K562 (cell line): ENCODE data around the gene SLC20A1. TPM values are rescaled to one million over a fixed set of nuclear protein-coding genes. Genes with fewer than 3 reads are reported as not detected.

Experiments
- BRCA1 ChIP-seq, 2 experiments: fragments of 450-650 bp in 1 of 2; sonication (generic) in 1 of 2; formaldehyde crosslinking in 1 of 2; IDR thresholded peaks; 2 replicates each; pipeline versions ENCODE4 v1.5.0 to v1.6.1; 2017 to 2020; ENCODE audit warnings: mild to moderate bottlenecking in 1 of 2, missing genetic modification reagents in 1 of 2
- CCAR2 ChIP-seq: fragments of 200-400 bp; formaldehyde crosslinking; IDR thresholded peaks from 2 replicates; pipeline ENCODE4 v1.6.1; 2017; ENCODE audit warnings: mild to moderate bottlenecking, low read depth, low read length
- CREBBP ChIP-seq: IDR thresholded peaks from one replicate; pipeline ENCODE4 v1.6.1; 2012; ENCODE audit warnings: low read depth, mild to moderate bottlenecking, control low read depth, inconsistent platforms, low read length
- ILF3 ChIP-seq: fragments of 450-650 bp; IDR thresholded peaks from 2 replicates; pipeline ENCODE4 v1.6.1; 2018; ENCODE audit warnings: antibody characterized with exemption, mild to moderate bottlenecking, moderate library complexity, borderline replicate concordance
- IRF2 ChIP-seq: sonication (generic); formaldehyde crosslinking; IDR thresholded peaks from 2 replicates; pipeline ENCODE4 v1.8.1; 2022; ENCODE audit warnings: mild to moderate bottlenecking, missing genetic modification reagents
- IRF9 ChIP-seq: fragments of 450-650 bp; IDR thresholded peaks from 2 replicates; pipeline ENCODE4 v1.6.1; 2016; ENCODE audit warnings: missing biosample characterization, missing genetic modification characterization
- MEF2D ChIP-seq: conservative IDR thresholded peaks from 2 replicates; pipeline ENCODE4 v1.6.1; 2016; ENCODE audit warnings: low read depth, missing genetic modification characterization, missing compliant biosample characterization
- PHF21A ChIP-seq: fragments of 450-650 bp; IDR thresholded peaks from 2 replicates; pipeline ENCODE4 v1.6.1; 2017; ENCODE audit warnings: low read depth, borderline replicate concordance
- RBM15 ChIP-seq: fragments of 200-400 bp; formaldehyde crosslinking; IDR thresholded peaks from 2 replicates; pipeline ENCODE4 v1.6.1; 2018; ENCODE audit warnings: mild to moderate bottlenecking, low read length, moderate library complexity; ENCODE audit not compliant: insufficient read depth
- RUNX1 ChIP-seq: sonication (generic); IDR thresholded peaks from 2 replicates; pipeline ENCODE4 v1.6.1; 2016; ENCODE audit warnings: antibody characterized with exemption, low read depth
- SNAPC5 ChIP-seq: fragments of 250-450 bp; sonication (Bioruptor Pico); IDR thresholded peaks from 2 replicates; pipeline ENCODE4 v1.8.0; 2021; ENCODE audit warnings: moderate library complexity, mild to moderate bottlenecking, inconsistent platforms
- STAT5B ChIP-seq: fragments of 250-450 bp; sonication (Bioruptor Pico); IDR thresholded peaks from 2 replicates; pipeline ENCODE4 v1.8.0; 2021; ENCODE audit warnings: mild to moderate bottlenecking, inconsistent platforms
- TBL1XR1 ChIP-seq, 2 experiments: IDR thresholded peaks; 2 replicates each; pipeline ENCODE4 v1.6.1; 2012; ENCODE audit warnings: improper control_type of control experiment in 2 of 2, low read length in 2 of 2, mild to moderate bottlenecking in 1 of 2
- TEAD2 ChIP-seq: fragments of 450-650 bp; IDR thresholded peaks from 2 replicates; pipeline ENCODE4 v1.6.1; 2016; ENCODE audit warnings: missing genetic modification characterization, control low read depth, missing compliant biosample characterization
- THRAP3 ChIP-seq: fragments of 450-650 bp; IDR thresholded peaks from 2 replicates; pipeline ENCODE4 v1.6.1; 2016; ENCODE audit warnings: mild to moderate bottlenecking, inconsistent platforms, borderline replicate concordance
- YY1 ChIP-seq, 3 experiments: IDR thresholded peaks; 2 replicates each; pipeline ENCODE4 v1.6.1; 2011; ENCODE audit warnings: low read length in 2 of 3, mild to moderate bottlenecking in 2 of 3, moderate library complexity in 2 of 3, borderline replicate concordance in 1 of 3, control low read depth in 1 of 3, low read depth in 1 of 3; ENCODE audit not compliant: insufficient read depth in 3 of 3, insufficient replicate concordance in 2 of 3, control insufficient read depth in 1 of 3, insufficient read length in 1 of 3; ENCODE audit errors: extremely low read depth in 1 of 3
- ZNF253 ChIP-seq: fragments of 250-450 bp; sonication (Bioruptor Pico); conservative IDR thresholded peaks from 2 replicates; pipeline ENCODE4 v1.6.1; 2021; ENCODE audit warnings: mild to moderate bottlenecking
- polyA plus RNA-seq, 8 experiments: library from polyadenylated mRNA; depleted of rRNA in 4 of 8; stranded (reverse) in 5 of 8; unstranded in 3 of 8; fragments of >200 nt; fragmentation: Nextera tagmentation in 2 of 8; fragmentation: Illumina TruSeq in 1 of 8; extraction: Ambion mirVana in 2 of 8; extraction: Trizol in 1 of 8; gene quantifications; 2 replicates each; pipeline versions ENCODE4 v1.2.1 to v1.2.3, GENCODE V29; 2011 to 2014; ENCODE audit warnings: inconsistent platforms in 1 of 8, missing spikeins in 1 of 8
- total RNA-seq, 7 experiments: library from RNA; depleted of rRNA in 6 of 7; stranded (reverse); fragments of >200 nt in 6 of 7; fragmentation: Illumina TruSeq in 2 of 7; extraction: Trizol in 2 of 7; gene quantifications; 2 replicates each; pipeline versions ENCODE4 v1.2.1 to v1.2.3, GENCODE V29; 2011 to 2021; ENCODE audit warnings: low replicate concordance in 1 of 7
- TF ChIP-seq, protein P1 (sequence below): fragments of 150-350 bp; IDR thresholded peaks from 2 replicates; pipeline ENCODE4 v1.6.1; 2014; ENCODE audit warnings: low read depth, mild to moderate bottlenecking, low read length, borderline replicate concordance
- TF ChIP-seq, protein P2 (sequence below), 2 experiments: IDR thresholded peaks; 2 replicates each; pipeline ENCODE4 v1.6.1; 2012; ENCODE audit warnings: improper control_type of control experiment in 2 of 2, low read depth in 2 of 2, low read length in 2 of 2, borderline replicate concordance in 1 of 2
- TF ChIP-seq, protein P3 (sequence below): fragments of 450-650 bp; formaldehyde crosslinking; IDR thresholded peaks from 2 replicates; pipeline ENCODE4 v1.4.0; 2020; ENCODE audit warnings: mild to moderate bottlenecking, mixed read lengths

SLC20A1 gene
- total and polyA plus RNA-seq, 9 of the 15 experiments (the other 6 are each of a cell fraction or from before 2014, with no cell fraction given): 53.8 to 150 (median 74.7) TPM

GRCh38 chr2:112622528-112622849 is 23.2 kb upstream of the SLC20A1 start (continued):
- TF ChIP-seq IRF9 (tag) (no peak), TBL1XR1 (IDR thresholded peaks at IDR 0.05; ENCODE audit: low read length in 2 of 2) (no peak), STAT5B (CRISPR knock-in tag) (no peak), ZNF253 (CRISPR knock-in tag) (no peak), RBM15 (no peak), MEF2D (tag) (no peak), RUNX1 (no peak), BRCA1 (IDR thresholded peaks at IDR 0.05) (no peak), BRCA1 (CRISPR knock-in tag; IDR thresholded peaks at IDR 0.05) (no peak), THRAP3 (no peak), TEAD2 (tag) (no peak), SNAPC5 (no peak), PHF21A (no peak), IRF2 (no peak), CCAR2 (no peak), YY1 (IDR thresholded peaks at IDR 0.05; ENCODE audit: borderline replicate concordance in 1 of 3, control insufficient read depth in 1 of 3, extremely low read depth in 1 of 3, insufficient read depth in 3 of 3, insufficient read length in 1 of 3, insufficient replicate concordance in 2 of 3, low read depth in 1 of 3, low read length in 2 of 3) (no peak), CREBBP (no peak), ILF3 (no peak)
- TF ChIP-seq, protein P1, sequence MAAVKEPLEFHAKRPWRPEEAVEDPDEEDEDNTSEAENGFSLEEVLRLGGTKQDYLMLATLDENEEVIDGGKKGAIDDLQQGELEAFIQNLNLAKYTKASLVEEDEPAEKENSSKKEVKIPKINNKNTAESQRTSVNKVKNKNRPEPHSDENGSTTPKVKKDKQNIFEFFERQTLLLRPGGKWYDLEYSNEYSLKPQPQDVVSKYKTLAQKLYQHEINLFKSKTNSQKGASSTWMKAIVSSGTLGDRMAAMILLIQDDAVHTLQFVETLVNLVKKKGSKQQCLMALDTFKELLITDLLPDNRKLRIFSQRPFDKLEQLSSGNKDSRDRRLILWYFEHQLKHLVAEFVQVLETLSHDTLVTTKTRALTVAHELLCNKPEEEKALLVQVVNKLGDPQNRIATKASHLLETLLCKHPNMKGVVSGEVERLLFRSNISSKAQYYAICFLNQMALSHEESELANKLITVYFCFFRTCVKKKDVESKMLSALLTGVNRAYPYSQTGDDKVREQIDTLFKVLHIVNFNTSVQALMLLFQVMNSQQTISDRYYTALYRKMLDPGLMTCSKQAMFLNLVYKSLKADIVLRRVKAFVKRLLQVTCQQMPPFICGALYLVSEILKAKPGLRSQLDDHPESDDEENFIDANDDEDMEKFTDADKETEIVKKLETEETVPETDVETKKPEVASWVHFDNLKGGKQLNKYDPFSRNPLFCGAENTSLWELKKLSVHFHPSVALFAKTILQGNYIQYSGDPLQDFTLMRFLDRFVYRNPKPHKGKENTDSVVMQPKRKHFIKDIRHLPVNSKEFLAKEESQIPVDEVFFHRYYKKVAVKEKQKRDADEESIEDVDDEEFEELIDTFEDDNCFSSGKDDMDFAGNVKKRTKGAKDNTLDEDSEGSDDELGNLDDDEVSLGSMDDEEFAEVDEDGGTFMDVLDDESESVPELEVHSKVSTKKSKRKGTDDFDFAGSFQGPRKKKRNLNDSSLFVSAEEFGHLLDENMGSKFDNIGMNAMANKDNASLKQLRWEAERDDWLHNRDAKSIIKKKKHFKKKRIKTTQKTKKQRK: no peak
- TF ChIP-seq, protein P2, sequence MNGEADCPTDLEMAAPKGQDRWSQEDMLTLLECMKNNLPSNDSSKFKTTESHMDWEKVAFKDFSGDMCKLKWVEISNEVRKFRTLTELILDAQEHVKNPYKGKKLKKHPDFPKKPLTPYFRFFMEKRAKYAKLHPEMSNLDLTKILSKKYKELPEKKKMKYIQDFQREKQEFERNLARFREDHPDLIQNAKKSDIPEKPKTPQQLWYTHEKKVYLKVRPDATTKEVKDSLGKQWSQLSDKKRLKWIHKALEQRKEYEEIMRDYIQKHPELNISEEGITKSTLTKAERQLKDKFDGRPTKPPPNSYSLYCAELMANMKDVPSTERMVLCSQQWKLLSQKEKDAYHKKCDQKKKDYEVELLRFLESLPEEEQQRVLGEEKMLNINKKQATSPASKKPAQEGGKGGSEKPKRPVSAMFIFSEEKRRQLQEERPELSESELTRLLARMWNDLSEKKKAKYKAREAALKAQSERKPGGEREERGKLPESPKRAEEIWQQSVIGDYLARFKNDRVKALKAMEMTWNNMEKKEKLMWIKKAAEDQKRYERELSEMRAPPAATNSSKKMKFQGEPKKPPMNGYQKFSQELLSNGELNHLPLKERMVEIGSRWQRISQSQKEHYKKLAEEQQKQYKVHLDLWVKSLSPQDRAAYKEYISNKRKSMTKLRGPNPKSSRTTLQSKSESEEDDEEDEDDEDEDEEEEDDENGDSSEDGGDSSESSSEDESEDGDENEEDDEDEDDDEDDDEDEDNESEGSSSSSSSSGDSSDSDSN (IDR thresholded peaks at IDR 0.05; ENCODE audit: borderline replicate concordance in 1 of 2, low read depth in 2 of 2, low read length in 2 of 2): no peak
- TF ChIP-seq, protein P3, sequence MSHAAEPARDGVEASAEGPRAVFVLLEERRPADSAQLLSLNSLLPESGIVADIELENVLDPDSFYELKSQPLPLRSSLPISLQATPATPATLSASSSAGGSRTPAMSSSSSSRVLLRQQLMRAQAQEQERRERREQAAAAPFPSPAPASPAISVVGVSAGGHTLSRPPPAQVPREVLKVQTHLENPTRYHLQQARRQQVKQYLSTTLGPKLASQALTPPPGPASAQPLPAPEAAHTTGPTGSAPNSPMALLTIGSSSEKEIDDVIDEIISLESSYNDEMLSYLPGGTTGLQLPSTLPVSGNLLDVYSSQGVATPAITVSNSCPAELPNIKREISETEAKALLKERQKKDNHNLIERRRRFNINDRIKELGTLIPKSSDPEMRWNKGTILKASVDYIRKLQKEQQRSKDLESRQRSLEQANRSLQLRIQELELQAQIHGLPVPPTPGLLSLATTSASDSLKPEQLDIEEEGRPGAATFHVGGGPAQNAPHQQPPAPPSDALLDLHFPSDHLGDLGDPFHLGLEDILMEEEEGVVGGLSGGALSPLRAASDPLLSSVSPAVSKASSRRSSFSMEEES (CRISPR knock-in tag): no peak
